Erythroblast (primary cell): ENCODE measurements around the gene SLC66A2.

Experiments used
- GATA1 ChIP-seq: IDR thresholded peaks from 2 replicates; pipeline ENCODE4 v1.6.1; 2011; ENCODE audit warnings: low read depth, mild to moderate bottlenecking, control low read depth, low read length, moderate library complexity
- POLR2A ChIP-seq: IDR thresholded peaks from 2 replicates; pipeline ENCODE4 v1.6.1; 2011; ENCODE audit warnings: mild to moderate bottlenecking, low read length

DNA sequence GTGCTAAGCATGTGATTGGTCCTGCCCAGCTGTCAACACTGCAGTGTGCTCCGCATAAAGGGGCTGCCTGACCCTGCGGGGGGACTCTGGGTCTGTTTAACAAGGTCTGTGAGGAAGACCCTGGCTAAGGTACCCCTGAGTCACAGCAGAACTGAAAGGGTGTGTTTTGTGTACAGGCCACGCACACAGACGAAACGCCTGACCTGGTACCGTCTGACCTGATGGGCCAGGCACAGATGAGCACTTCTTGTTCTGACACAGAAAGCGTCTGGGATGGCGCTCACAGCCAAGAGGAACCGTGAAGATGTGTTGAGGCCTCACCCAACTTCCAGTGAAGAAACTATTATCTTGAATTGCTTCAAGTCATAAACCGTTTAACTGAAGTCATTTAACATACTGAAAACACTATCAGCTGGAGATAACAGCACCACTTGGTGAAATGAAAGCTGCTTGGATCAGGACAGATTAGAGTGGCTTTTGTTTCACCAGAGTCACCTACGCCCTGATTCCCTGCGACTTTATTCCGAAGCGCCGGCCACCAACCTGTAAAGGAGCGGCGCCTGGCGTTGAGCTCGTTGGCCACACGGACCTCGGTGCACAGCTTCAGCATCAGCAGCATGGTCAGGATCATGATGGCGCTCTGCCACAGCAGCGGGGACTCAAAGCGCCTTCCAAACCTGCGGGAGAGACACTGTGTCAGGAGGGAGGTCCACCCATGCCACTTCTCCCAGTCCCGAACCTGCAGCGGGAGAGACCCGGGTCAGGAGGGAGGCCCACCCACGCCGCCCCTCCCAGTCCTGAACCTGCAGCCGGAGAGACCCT is 8.5 kb downstream of the SLC66A2 start:
- no peak for TF ChIP-seq POLR2A
- TF ChIP-seq GATA1, result no peak
